ENCODE results near the gene RER1.
"Not testable (repeated sequence)": the region's sequence is repeated elsewhere in the genome, so short reads cannot be mapped to it uniquely, and the experiment has no call there.

The RER1 gene

DNA sequence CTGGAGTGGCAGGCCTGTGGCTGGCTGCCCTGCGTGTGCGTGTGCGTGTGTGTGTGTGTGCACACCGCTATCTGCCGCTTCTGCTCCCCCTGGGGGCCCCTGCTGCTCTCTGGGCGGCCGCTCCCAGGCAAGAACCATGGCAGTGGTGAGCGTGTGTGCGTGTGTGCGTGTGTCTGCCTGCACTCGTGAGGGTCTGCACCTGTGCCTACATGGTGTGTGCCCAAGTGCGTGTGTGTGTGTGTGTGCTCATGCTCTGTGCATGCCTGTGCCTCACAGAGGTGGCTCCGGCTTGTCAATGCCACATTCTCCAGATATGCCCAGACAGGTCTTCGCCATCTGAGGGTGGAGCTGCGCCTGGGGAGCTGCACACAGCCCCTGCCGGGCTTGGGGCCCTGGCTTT is 39.5 kb downstream of the RER1 start:
- peak in 1 of 2 experiments; percentile 49 for DNase-seq

DNA sequence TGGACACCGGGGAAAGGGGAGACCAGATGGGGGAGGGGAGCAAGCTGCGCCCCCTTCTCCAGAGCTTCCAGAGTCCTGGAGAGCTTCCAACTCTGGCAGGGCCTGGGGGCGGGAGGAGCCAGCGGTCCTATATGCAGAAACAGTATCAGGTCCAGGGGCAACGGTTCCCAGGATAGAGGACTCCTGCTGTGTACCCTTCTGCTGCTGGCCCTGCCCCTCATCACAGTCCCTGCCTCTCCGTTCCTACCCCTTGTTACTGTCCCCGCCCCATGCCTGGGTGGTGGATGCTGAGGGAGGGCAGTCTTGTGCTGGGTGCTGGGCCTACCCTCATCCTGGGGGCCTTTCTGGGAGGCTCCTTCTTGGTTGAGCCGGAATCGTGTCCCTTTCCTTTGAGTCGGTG is 39.9 kb downstream of the RER1 start:
- DNase-seq, result peak; percentile 79 to 81

DNA sequence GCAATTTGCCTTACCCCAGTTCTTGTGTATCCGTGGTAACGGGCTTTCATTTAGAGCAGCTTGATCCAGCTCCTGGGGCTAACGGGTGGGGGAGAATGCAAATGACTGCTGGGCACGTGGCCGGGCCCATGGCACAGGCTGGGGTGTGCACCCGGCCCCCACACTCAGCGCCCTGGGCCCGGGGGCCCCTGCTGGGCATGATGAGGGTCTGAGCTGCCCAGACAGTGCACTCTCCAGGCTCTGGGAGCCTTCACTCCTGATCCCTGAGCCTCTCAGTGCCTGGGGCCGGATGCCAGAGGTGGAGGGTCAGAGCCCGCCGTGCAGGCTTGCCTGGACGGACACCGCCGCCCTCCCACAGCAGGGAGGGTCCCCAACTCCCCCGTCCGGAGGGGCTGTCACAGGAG is 40.8 kb downstream of the RER1 start:
- peak in 1 of 2 experiments; percentile 33 for DNase-seq

DNA sequence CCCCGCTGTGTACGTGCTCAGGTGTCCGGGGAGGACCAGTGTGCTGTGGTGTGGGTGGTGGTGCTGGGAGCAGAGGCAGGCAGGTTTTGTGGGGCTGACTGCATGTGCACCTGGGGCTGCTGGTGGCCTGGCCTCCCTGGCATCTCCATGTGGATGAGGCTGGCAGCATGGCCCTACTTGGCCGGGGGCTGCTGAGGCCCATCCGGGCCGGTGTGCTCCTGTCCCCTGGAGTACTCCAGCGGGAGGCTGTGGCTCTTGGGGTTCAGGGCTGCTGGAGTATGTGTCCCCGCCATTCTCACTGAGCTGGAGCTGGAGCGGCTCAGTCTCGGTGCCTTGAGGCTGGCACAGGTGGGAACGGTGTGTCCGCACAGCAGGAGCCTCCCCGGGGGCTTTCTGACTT is 41.6 kb downstream of the RER1 start:
- no peak for DNase-seq

DNA sequence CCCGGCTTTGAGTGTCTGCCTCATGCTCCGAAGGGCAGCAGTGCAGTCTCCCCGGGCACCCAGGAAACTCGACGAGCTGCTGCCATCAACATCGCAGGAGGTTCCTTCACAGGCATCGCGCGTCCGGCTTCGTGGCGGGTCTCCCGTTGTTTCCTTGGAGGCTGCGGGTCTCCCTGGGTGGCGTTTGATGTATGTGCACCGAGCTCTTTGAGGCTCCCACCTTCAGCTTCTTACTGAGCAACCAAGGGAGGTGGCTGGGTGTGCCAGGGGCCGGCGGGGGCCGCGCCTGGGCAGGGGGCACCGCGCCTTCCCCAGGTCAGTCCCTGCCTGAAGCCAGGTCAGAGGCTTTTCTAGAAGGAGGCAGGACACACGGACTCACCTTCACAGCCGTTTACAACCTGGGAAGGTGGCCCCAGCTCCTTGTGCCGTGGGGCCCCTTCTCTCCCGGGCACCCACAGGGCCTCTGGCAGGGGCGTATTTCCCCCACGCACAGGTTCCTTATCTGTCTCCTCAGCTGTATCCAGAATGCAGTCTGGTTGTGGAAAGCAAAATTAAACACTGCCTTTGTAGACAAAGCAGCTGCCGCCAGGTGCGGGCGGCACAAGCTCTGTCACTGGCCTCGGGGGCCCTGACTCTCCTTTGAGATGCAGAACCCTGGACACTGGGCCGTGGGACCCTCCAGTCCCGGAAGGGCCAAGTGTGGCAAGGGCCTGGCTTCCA is 42.5 kb downstream of the RER1 start:
- DNase-seq, result no peak

GRCh38 chr1:2435091-2435490 is 43.5 kb downstream of the RER1 start:
- no peak for DNase-seq

- DNase-seq, result no peak
Observed at GRCh38 chr1:2435746-2436355, 44.2 kb downstream of the RER1 start.

GRCh38 chr1:2436876-2437275 is 45.2 kb downstream of the RER1 start:
- no peak for DNase-seq

DNA sequence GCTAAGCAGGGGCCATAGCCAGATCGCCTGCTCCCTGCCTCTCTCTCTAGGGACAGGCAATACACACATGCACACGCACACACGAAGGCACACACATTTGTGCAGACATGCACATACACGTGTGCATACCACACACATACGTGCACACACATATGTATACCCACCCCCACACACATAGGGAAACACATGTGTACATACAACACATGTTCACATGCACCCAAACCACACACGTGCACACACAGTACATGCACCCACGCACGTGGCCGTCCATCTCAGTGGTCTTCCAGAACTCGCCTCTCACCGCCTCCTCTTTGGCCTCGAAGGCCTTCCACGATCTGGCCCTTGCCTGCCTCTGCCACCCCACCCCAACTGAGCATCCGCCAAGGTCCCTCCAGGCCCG is 46.0 kb downstream of the RER1 start:
- DNase-seq, result no peak

- DNase-seq, result peak in 1 of 2 experiments; percentile 46
Observed at GRCh38 chr1:2438038-2438437, 46.4 kb downstream of the RER1 start.

GRCh38 chr1:2438641-2439040 is 47.0 kb downstream of the RER1 start:
- DNase-seq, result no peak

GRCh38 chr1:2439369-2439768 is 47.7 kb downstream of the RER1 start:
- no peak for DNase-seq

GRCh38 chr1:2440346-2440745 is 48.7 kb downstream of the RER1 start:
- DNase-seq, result not testable (repeated sequence)

- no peak for DNase-seq
Observed at GRCh38 chr1:2441746-2442145, 50.1 kb downstream of the RER1 start.

DNA sequence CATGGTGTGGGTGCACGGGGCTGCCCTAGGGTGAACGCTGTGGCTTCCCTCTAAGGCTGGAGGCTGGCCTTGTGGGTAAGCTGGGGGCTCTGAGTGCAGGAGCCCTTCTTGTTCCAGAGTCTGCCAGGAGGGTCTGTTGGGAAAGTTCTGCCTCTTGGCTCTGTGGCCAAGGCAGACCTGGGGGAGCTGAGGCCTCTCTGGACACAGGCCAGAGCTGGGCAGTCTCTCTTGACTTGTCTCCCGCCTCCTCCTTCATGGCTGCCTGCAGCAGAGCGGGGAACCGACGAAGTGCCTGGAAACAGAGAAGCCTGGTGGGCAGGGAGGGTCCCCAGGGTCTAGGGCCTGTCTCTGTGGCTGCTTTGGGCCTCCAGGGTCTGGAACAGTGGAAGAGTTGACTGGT is 51.0 kb downstream of the RER1 start:
- DNase-seq, result no peak

GRCh38 chr1:2443277-2444137 is 51.9 kb downstream of the RER1 start:
- DNase-seq, result peak in 1 of 2 experiments; percentile 46

GRCh38 chr1:2444138-2444591 is 52.5 kb downstream of the RER1 start:
- no peak for DNase-seq

- peak in 1 of 2 experiments; percentile 30 for DNase-seq
Observed at GRCh38 chr1:2445162-2445822, 53.7 kb downstream of the RER1 start.

- DNase-seq, result peak; percentile 34 to 61
Observed at GRCh38 chr1:2445823-2446215, 54.2 kb downstream of the RER1 start.

DNA sequence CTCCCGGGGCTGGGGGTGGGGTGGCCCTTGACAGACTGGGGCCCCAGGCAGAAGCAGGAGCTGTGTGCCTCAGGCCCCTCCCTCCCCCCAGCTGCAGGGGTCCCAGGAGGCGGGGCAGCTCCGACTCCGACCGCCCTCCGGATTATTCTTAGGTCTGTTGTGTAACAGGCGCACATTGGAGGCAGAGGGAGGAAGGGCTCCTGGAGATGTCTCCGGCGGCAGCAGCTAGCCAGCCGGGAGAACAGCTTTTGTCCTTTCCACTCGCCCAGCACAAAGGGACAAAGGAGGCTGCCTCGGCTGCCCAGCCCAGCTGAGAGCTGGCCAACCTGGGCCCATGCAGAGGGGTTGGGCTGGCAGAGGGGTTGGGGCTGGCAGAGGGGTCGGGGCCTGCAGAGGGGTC is 54.8 kb downstream of the RER1 start:
- DNase-seq, result peak; percentile 63 to 73

- no peak for DNase-seq
Observed at GRCh38 chr1:2446861-2447260, 55.2 kb downstream of the RER1 start.

DNA sequence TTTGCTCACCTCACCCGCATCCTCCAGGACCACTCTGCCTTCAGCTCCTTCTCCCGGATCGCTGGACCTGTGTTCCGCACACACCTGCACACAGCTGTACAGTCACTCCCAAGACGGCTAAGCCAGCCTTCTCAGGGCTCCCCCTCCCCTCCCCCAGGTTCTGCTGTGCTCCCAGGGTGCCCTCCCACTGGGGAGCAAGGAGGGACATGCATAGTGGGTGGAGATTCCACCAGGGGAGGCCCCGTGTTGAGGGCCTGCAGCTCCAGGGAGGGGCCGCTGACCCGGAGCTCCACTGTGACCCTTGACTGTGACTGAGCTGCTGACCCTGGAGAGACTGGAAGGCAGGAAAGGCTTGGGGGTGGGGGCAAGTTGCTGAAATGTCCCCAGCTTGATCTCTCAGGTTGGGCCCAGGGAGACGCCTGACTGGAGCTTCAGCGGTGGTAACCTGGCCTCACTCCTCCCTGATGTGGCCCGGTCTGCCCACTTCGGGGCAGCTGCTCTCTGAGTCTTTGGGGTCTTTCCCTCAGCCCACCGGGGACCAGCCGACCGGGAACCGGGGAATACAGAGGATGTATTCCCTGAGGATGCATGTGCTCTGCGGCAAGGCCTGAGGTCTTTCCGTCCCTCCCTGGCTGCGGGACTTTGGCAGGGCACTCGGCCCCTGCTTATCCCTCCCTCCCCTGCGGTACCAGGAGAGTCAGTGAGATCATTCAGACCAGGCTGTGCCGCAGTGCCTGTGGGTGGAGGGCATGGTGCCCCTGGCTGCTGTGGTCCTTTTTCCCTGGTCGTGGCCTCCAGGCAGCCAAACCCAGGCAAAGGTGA is 55.8 kb downstream of the RER1 start:
- DNase-seq, result no peak
